ENCODE data around the gene PXK. TPM values are rescaled to one million over a fixed set of nuclear protein-coding genes. Genes with fewer than 3 reads are reported as not detected.
A peak's percentile ranks its signal among the peaks of the same experiment; 100 is the strongest.

The PXK gene
- total and polyA plus RNA-seq, 2 donors from 2014 or later, result 21.6 to 24.8 TPM

DNA sequence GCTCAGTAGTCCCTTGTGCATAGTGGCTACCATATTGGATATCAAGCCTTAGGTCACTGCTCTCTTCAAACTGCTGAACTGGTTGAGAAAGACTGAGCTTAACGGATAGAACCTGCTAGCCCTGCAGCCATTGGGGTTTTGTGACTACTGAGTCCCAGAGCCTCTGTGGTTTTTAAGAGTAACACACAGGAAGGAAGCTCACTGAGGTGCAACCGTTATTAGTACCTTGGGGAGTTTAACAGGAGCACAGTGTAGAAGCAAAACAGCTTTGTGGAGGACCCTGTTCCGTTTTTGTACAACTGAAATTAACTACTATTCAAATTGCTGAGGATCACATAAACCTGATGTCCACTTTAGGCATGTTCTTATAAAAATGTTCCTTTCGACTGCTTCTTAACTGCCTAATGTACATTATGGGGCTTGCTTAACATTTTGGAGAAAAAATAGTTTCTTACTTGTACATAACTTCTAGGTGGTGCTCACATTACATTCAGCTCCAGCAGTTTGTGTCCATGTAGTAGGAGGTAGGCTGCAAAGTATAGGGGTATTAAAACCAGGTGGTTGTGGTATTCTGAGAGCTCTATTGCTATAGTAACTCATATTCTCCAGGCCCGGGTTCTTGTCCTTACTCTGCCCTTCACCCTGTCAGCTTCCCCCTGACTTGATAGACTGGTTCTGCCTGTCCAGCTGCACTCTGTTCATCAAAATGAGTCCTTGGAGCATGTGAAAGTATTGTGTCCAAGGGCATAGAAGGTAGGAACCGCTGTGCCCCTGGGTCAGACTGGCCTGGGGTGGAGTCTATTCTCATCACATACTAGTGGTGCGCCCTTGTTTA lies 17.3 kb downstream of the PXK start:
- H3K27ac ChIP-seq (ENCODE audit: low read depth in 2 of 2, low read length in 2 of 2), result peak overlapping the region; percentile 52 to 86
- H3K27me3 ChIP-seq (ENCODE audit: control insufficient read depth, insufficient read depth, low read length), result no peaks in the 10 kb centered on the region
- H3K36me3 ChIP-seq (ENCODE audit: control insufficient read depth in 2 of 3, insufficient read depth in 3 of 3, low read length in 3 of 3), result no peaks in the 10 kb centered on the region
- peak overlapping the region in 1 of 3 donors; percentile 38 for H3K9ac ChIP-seq (ENCODE audit: low read length in 3 of 3)
- no peaks in the 10 kb centered on the region for H3K9me3 ChIP-seq (ENCODE audit: control insufficient read depth in 2 of 3, insufficient read depth in 1 of 3, low read length in 3 of 3)
- FAIRE-seq (no peak), DNase-seq (peak in 4 of 5 donors; percentile 35 to 52 (median 46))
- no peak overlapping the region for H3K4me3 ChIP-seq (ENCODE audit: low read length in 3 of 3)
- intact Hi-C loops (cut with DNase I), result no loop called here
- peaks cover 0 to 10% (median 8%) of the 10 kb centered on the region in 3 donors for H3K4me1 ChIP-seq (ENCODE audit: control insufficient read depth in 2 of 3, insufficient read depth in 2 of 3, low read depth in 1 of 3, low read length in 3 of 3)
- TF ChIP-seq, protein P1, sequence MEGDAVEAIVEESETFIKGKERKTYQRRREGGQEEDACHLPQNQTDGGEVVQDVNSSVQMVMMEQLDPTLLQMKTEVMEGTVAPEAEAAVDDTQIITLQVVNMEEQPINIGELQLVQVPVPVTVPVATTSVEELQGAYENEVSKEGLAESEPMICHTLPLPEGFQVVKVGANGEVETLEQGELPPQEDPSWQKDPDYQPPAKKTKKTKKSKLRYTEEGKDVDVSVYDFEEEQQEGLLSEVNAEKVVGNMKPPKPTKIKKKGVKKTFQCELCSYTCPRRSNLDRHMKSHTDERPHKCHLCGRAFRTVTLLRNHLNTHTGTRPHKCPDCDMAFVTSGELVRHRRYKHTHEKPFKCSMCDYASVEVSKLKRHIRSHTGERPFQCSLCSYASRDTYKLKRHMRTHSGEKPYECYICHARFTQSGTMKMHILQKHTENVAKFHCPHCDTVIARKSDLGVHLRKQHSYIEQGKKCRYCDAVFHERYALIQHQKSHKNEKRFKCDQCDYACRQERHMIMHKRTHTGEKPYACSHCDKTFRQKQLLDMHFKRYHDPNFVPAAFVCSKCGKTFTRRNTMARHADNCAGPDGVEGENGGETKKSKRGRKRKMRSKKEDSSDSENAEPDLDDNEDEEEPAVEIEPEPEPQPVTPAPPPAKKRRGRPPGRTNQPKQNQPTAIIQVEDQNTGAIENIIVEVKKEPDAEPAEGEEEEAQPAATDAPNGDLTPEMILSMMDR (IDR thresholded peaks at IDR 0.05; ENCODE audit: borderline replicate concordance, extremely low read depth, insufficient read depth), result no peak

DNA sequence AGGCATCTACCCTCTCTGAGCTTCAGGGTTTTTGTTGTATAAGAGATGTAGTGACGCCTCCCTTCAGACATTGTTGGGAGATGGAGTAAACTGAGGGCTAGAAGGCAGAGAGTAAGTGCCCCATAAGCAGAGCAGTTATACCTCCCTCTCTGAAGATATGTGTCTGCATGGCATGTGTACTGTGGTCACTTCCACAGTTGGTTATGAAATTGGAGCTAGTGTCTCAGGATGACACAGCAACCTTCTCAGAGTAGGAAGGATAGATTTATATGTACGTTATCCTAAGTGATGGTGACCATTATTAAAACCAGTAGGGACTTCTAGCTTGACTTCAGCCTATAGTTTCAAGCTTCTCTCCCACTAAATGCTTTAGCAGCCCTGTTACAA lies 17.9 kb downstream of the PXK start:
- H3K4me3 ChIP-seq (ENCODE audit: low read length in 3 of 3), result no peak overlapping the region
- intact Hi-C loops (cut with DNase I), result no loop called here
- no peak for DNase-seq
- TF ChIP-seq, protein P1 (IDR thresholded peaks at IDR 0.05; ENCODE audit: borderline replicate concordance, extremely low read depth, insufficient read depth), result no peak
- no peak for FAIRE-seq
- H3K27ac ChIP-seq (ENCODE audit: low read depth in 2 of 2, low read length in 2 of 2), result peak overlapping the region; percentile 52 to 86
- H3K27me3 ChIP-seq (ENCODE audit: control insufficient read depth, insufficient read depth, low read length), result no peaks in the 10 kb centered on the region
- H3K9ac ChIP-seq (ENCODE audit: low read length in 3 of 3), result peak overlapping the region in 1 of 3 donors; percentile 38
- H3K36me3 ChIP-seq (ENCODE audit: control insufficient read depth in 2 of 3, insufficient read depth in 3 of 3, low read length in 3 of 3), result no peaks in the 10 kb centered on the region
- peaks cover 0 to 10% (median 8%) of the 10 kb centered on the region in 3 donors for H3K4me1 ChIP-seq (ENCODE audit: control insufficient read depth in 2 of 3, insufficient read depth in 2 of 3, low read depth in 1 of 3, low read length in 3 of 3)
- no peaks in the 10 kb centered on the region for H3K9me3 ChIP-seq (ENCODE audit: control insufficient read depth in 2 of 3, insufficient read depth in 1 of 3, low read length in 3 of 3)

DNA sequence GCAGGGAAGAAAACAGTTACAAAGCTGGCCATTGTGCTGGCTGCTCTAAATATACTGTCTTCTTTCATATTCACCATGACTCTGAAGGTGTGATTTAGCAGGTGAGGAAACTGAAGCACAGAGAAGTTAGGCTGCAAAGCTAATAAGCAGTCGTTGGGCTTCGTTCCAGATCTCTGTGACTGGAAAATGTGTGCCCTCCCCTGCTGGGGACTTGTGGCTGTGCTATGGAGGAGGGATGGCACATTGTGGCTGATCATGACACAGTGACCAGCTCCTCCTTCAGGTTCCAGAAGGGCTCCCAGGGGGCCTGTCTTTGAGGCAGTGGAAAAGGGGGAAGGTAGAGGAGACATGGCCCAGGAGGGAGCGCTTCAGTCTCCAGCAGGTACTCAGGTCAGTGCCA lies 19.2 kb downstream of the PXK start:
- intact Hi-C loops (cut with DNase I), result no loop called here
- Histone ChIP-seq H3K9me3 (ENCODE audit: control insufficient read depth in 2 of 3, insufficient read depth in 1 of 3, low read length in 3 of 3) (no peaks in the 10 kb centered on the region), H3K4me3 (ENCODE audit: low read length in 3 of 3) (no peak overlapping the region), H3K36me3 (ENCODE audit: control insufficient read depth in 2 of 3, insufficient read depth in 3 of 3, low read length in 3 of 3) (no peaks in the 10 kb centered on the region), H3K4me1 (ENCODE audit: control insufficient read depth in 2 of 3, insufficient read depth in 2 of 3, low read depth in 1 of 3, low read length in 3 of 3) (peaks cover 0 to 11% (median 10%) of the 10 kb centered on the region in 3 donors), H3K27me3 (ENCODE audit: control insufficient read depth, insufficient read depth, low read length) (no peaks in the 10 kb centered on the region), H3K27ac (ENCODE audit: low read depth in 2 of 2, low read length in 2 of 2) (peak overlapping the region in 1 of 2 donors; percentile 3), H3K9ac (ENCODE audit: low read length in 3 of 3) (no peak overlapping the region)
- DNase-seq (no peak), FAIRE-seq (no peak)
- TF ChIP-seq, protein P1 (IDR thresholded peaks at IDR 0.05; ENCODE audit: borderline replicate concordance, extremely low read depth, insufficient read depth), result no peak

Data from kidney (tissue), 14 donors.